Lung (tissue), 12 donors: ENCODE results near the gene SNTG2. TPM values are rescaled to one million over a fixed set of nuclear protein-coding genes. Genes with fewer than 3 reads are reported as not detected.

ENCODE experiments used
- ATAC-seq: fragments of 200-7000 bp; cut with Tn5 transposase; one replicate; pipeline ENCODE4 v1.9.1; 2020; ENCODE audit warnings: moderate number of reproducible peaks; ENCODE audit not compliant: insufficient read depth, low FRiP score
- DNase-seq, 3 donors: peaks; one replicate each; pipeline ENCODE4 v3.0.0-alpha.2; 2013 to 2017
- H3K27ac ChIP-seq, 2 donors: one replicate each; pipeline ENCODE4 v1.5.1; 2013; ENCODE audit warnings: mild to moderate bottlenecking in 2 of 2, moderate library complexity in 2 of 2, control low read depth in 1 of 2, inconsistent platforms in 1 of 2, low read depth in 1 of 2, low read length in 1 of 2
- H3K27me3 ChIP-seq, 3 donors: one replicate each; pipeline ENCODE4 v1.5.1; 2013; ENCODE audit warnings: low read length in 2 of 3; ENCODE audit not compliant: control insufficient read depth in 3 of 3, insufficient read depth in 3 of 3
- H3K36me3 ChIP-seq, 4 donors: one replicate each; pipeline ENCODE4 v1.5.1; 2013; ENCODE audit warnings: low read length in 4 of 4, mild to moderate bottlenecking in 1 of 4, moderate library complexity in 1 of 4; ENCODE audit not compliant: control insufficient read depth in 4 of 4, insufficient read depth in 4 of 4
- H3K4me1 ChIP-seq, 5 donors: one replicate each; pipeline ENCODE4 v1.5.1; 2013; ENCODE audit warnings: low read length in 5 of 5, mild to moderate bottlenecking in 2 of 5, moderate library complexity in 1 of 5; ENCODE audit not compliant: control insufficient read depth in 5 of 5, insufficient read depth in 5 of 5
- H3K4me3 ChIP-seq: one replicate; pipeline ENCODE4 v1.5.1; 2013; ENCODE audit warnings: mild to moderate bottlenecking, control low read depth, moderate library complexity
- H3K9ac ChIP-seq, 2 donors: one replicate each; pipeline ENCODE4 v1.5.1; 2013; ENCODE audit warnings: low read length in 2 of 2, control low read depth in 1 of 2; ENCODE audit not compliant: insufficient read depth in 1 of 2
- H3K9me3 ChIP-seq, 4 donors: one replicate each; pipeline ENCODE4 v1.5.1; 2013; ENCODE audit warnings: low read length in 3 of 4, mild to moderate bottlenecking in 1 of 4, moderate library complexity in 1 of 4; ENCODE audit not compliant: control insufficient read depth in 4 of 4, insufficient read depth in 3 of 4
- WGBS, 2 donors: extraction: QIAGEN DNeasy Blood & Tissue Kit; methylation state at CpG; one replicate each; pipeline ENCODE4 v1.1.7; 2013; 5-methylcytosine and 5-hydroxymethylcytosine counted together
- polyA plus RNA-seq, 2 donors: library from polyadenylated mRNA; stranded (reverse); fragments of 200-250 nt; gene quantifications; one replicate each; pipeline ENCODE4 v1.2.1, GENCODE V29; 2013
- total RNA-seq, 2 donors: library from RNA; depleted of rRNA in 1 of 2; stranded (reverse); fragments of >200 nt in 1 of 2; gene quantifications; one replicate each; pipeline ENCODE4 v1.2.1, GENCODE V29; 2014 to 2021
- TF ChIP-seq, protein P1 (sequence below): IDR thresholded peaks from 2 replicates; pipeline ENCODE4 v1.5.1; 2012; ENCODE audit warnings: mild to moderate bottlenecking; ENCODE audit errors: control extremely low read depth, extremely low read depth
- donor health status: control.
- donor health status: control.
- donor health status: Bipolar disorder and iron deficiency.
- donor health status: healthy.
- donor health status: DM: yes; HTN: yes; CAD: no.

SNTG2 gene
- total and polyA plus RNA-seq, 4 donors, result 0.31 to 1.8 (median 1.2) TPM

GRCh38 chr2:1082456-1083205 is 132.0 kb downstream of the SNTG2 start:
- TF ChIP-seq, protein P1, sequence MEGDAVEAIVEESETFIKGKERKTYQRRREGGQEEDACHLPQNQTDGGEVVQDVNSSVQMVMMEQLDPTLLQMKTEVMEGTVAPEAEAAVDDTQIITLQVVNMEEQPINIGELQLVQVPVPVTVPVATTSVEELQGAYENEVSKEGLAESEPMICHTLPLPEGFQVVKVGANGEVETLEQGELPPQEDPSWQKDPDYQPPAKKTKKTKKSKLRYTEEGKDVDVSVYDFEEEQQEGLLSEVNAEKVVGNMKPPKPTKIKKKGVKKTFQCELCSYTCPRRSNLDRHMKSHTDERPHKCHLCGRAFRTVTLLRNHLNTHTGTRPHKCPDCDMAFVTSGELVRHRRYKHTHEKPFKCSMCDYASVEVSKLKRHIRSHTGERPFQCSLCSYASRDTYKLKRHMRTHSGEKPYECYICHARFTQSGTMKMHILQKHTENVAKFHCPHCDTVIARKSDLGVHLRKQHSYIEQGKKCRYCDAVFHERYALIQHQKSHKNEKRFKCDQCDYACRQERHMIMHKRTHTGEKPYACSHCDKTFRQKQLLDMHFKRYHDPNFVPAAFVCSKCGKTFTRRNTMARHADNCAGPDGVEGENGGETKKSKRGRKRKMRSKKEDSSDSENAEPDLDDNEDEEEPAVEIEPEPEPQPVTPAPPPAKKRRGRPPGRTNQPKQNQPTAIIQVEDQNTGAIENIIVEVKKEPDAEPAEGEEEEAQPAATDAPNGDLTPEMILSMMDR, result no peak
- Histone ChIP-seq H3K36me3 (no peaks in the 10 kb centered on the region), H3K9ac (no peak overlapping the region), H3K4me3 (no peak overlapping the region), H3K27me3 (no peaks in the 10 kb centered on the region), H3K9me3 (peaks cover 0 to 3% (median 0%) of the 10 kb centered on the region in 4 donors), H3K4me1 (no peaks in the 10 kb centered on the region), H3K27ac (no peak overlapping the region)
- DNase-seq (peak in 1 of 3 donors; percentile 13), ATAC-seq (no peak)
- WGBS, 2 donors, result 84 to 88% methylated on average over 17 of the region's 17 CpGs

DNA sequence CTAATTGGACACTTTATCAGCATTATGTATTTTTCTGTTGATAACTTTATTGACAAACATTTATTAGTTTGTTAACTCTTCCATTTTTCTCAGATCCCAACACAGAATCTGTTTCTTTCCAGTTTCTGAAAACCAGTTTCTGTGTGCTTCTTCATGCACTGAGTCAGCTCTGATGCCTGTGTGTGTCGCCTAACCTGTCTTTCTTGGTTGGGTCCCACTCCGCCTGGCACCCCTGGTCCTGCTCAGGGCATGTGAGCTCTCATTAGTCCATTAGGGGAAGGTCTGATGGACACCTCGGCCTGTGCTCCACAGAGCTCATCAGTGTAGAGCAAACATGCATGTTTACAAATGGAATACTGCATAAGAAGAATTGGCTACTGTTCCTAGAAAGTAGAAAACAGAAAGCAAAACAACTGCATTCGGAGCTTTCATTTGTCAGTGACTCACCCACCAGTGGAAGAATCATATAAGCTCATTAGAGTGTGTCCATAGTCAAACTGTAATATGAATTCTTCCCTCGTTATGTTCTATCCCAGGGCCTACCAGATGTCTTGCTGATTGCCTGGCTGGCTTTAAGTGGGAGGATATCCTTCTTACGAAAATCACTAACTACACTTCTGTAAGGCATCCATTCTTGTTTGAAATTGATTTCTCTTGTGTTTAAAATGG is 137.7 kb downstream of the SNTG2 start:
- ATAC-seq (no peak), DNase-seq (no peak)
- Histone ChIP-seq H3K27me3 (no peaks in the 10 kb centered on the region), H3K4me1 (no peaks in the 10 kb centered on the region), H3K9ac (no peak overlapping the region), H3K27ac (no peak overlapping the region), H3K36me3 (no peaks in the 10 kb centered on the region), H3K4me3 (no peak overlapping the region), H3K9me3 (peaks cover 0 to 8% (median 0%) of the 10 kb centered on the region in 4 donors)
- WGBS, 2 donors, result 79 to 85% methylated on average over 6 of the region's 6 CpGs
- TF ChIP-seq, protein P1, result no peak

DNA sequence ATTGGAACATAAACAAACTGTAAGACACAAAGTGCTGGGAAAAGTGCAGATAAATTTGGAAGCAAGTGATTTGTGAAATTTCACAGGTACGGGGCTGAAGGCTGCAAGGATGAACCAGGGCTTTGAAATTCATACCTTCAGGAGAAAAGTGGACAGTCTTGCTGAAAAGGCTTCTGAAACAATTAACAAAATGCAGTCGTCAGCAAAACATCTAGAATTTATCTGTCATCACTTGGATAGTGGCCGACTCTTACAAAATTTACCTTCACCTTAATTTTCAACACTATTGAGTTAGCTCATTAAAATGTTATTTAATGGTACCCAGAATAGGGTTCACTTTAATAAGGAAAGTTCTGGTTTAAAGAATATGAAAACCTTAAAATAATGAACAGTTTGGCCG is 138.3 kb downstream of the SNTG2 start:
- H3K27me3 ChIP-seq, result no peaks in the 10 kb centered on the region
- DNase-seq, result no peak
- H3K9me3 ChIP-seq, result peaks cover 0 to 8% (median 0%) of the 10 kb centered on the region in 4 donors
- H3K4me3 ChIP-seq, result no peak overlapping the region
- ATAC-seq, result no peak
- WGBS, 2 donors, result 88 to 89% methylated on average over 4 of the region's 4 CpGs
- no peaks in the 10 kb centered on the region for H3K4me1 ChIP-seq
- H3K36me3 ChIP-seq, result no peaks in the 10 kb centered on the region
- no peak overlapping the region for H3K9ac ChIP-seq
- TF ChIP-seq, protein P1, result no peak
- H3K27ac ChIP-seq, result no peak overlapping the region
